Transverse colon (tissue), 4 donors: ENCODE measurements around the gene MAGEA2.
"Not testable (repeated sequence)": the region's sequence is repeated elsewhere in the genome, so short reads cannot be mapped to it uniquely, and the experiment has no call there.

Experiments
- CTCF ChIP-seq, 5 experiments: fragments of 200-600 bp in 3 of 5; fragments of 450-650 bp in 2 of 5; sonication (generic) in 3 of 5; IDR thresholded peaks; 1 replicate in 2 of 5; 2 replicates in 3 of 5; pipeline ENCODE4 v1.5.1; 2016 to 2017; ENCODE audit warnings: antibody characterized with exemption in 5 of 5, inconsistent platforms in 3 of 5, mild to moderate bottlenecking in 2 of 5, moderate library complexity in 1 of 5
- EP300 ChIP-seq: sonication (generic); formaldehyde crosslinking; IDR thresholded peaks from one replicate; pipeline ENCODE4 v1.6.1; 2017; ENCODE audit warnings: antibody characterized with exemption, low read depth
- POLR2A ChIP-seq: fragments of 450-650 bp; IDR thresholded peaks from one replicate; pipeline ENCODE4 v1.6.1; 2016; ENCODE audit warnings: antibody characterized with exemption, mild to moderate bottlenecking, moderate library complexity
- POLR2AphosphoS5 ChIP-seq, 3 donors: sonication (generic); formaldehyde crosslinking; IDR thresholded peaks; one replicate each; pipeline ENCODE4 v1.6.1; 2016; ENCODE audit warnings: antibody characterized with exemption in 3 of 3

GRCh38 chrX:152706500-152706899 lies 47.1 kb downstream of the MAGEA2 start:
- not testable (repeated sequence) for TF ChIP-seq CTCF (IDR thresholded peaks at IDR 0.05); POLR2A; POLR2AphosphoS5 (IDR thresholded peaks at IDR 0.05); EP300
